Measurements from ENCODE around the gene DCDC2C.

DNA sequence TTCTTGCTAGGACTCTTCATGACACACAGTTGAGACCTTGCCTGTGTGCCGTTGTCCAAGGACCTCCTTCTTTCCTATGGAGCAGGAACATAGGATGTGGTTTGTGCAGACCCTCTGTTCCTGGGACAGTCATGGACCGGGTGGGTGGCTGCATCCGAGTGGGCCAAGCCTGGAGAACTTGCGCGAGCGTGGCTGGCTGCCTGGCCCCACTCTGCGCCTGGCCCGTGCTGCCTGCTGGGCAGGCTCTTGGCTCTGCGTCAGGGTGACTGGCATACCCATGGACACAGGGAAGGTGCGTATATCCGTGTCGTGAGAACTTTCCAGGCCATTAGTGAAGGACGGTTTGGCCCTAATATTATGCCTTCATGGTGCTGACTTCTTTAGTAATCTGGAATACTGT lies 68.2 kb downstream of the DCDC2C start:
- TF ChIP-seq, protein P1, sequence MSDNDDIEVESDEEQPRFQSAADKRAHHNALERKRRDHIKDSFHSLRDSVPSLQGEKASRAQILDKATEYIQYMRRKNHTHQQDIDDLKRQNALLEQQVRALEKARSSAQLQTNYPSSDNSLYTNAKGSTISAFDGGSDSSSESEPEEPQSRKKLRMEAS (IDR thresholded peaks at IDR 0.05; ENCODE audit: low read depth, low read length), result no peak
- TF ChIP-seq POLR2A (IDR thresholded peaks at IDR 0.05; ENCODE audit: extremely low read depth, insufficient read length) (no peak), MYC (IDR thresholded peaks at IDR 0.05; ENCODE audit: low read depth, low read length) (no peak)
- TF ChIP-seq, protein P2, sequence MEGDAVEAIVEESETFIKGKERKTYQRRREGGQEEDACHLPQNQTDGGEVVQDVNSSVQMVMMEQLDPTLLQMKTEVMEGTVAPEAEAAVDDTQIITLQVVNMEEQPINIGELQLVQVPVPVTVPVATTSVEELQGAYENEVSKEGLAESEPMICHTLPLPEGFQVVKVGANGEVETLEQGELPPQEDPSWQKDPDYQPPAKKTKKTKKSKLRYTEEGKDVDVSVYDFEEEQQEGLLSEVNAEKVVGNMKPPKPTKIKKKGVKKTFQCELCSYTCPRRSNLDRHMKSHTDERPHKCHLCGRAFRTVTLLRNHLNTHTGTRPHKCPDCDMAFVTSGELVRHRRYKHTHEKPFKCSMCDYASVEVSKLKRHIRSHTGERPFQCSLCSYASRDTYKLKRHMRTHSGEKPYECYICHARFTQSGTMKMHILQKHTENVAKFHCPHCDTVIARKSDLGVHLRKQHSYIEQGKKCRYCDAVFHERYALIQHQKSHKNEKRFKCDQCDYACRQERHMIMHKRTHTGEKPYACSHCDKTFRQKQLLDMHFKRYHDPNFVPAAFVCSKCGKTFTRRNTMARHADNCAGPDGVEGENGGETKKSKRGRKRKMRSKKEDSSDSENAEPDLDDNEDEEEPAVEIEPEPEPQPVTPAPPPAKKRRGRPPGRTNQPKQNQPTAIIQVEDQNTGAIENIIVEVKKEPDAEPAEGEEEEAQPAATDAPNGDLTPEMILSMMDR (IDR thresholded peaks at IDR 0.05; ENCODE audit: low read depth, low read length), result no peak

Data from NB4 (cell line).